Endothelial cell (in vitro differentiated cells): ENCODE data around the gene ARHGAP24. TPM values are rescaled to one million over a fixed set of nuclear protein-coding genes. Genes with fewer than 3 reads are reported as not detected.

Source experiments
- DNase-seq: peaks from one replicate; pipeline ENCODE4 v3.0.0; 2021; ENCODE audit warnings: low spot score
- H3K27ac Mint-ChIP-seq: one replicate; pipeline ENCODE4 v1.8.0; 2021; ENCODE audit warnings: mixed read lengths, inconsistent platforms; ENCODE audit not compliant: unreplicated experiment
- H3K27me3 Mint-ChIP-seq: one replicate; pipeline ENCODE4 v1.8.0; 2021; ENCODE audit warnings: mild to moderate bottlenecking, moderate library complexity, mixed read lengths, inconsistent platforms; ENCODE audit not compliant: unreplicated experiment
- H3K36me3 Mint-ChIP-seq: one replicate; pipeline ENCODE4 v1.8.0; 2021; ENCODE audit warnings: mild to moderate bottlenecking, low read depth, mixed read lengths, inconsistent platforms; ENCODE audit not compliant: unreplicated experiment
- H3K4me1 Mint-ChIP-seq: one replicate; pipeline ENCODE4 v1.8.0; 2021; ENCODE audit warnings: mild to moderate bottlenecking, mixed read lengths, inconsistent platforms; ENCODE audit not compliant: unreplicated experiment
- H3K4me3 Mint-ChIP-seq: one replicate; pipeline ENCODE4 v1.8.0; 2021; ENCODE audit warnings: mild to moderate bottlenecking, mixed read lengths, inconsistent platforms; ENCODE audit not compliant: unreplicated experiment
- H3K9me3 Mint-ChIP-seq: one replicate; pipeline ENCODE4 v1.8.0; 2021; ENCODE audit warnings: mixed read lengths, inconsistent platforms; ENCODE audit not compliant: unreplicated experiment
- CTCF ChIP-seq: fragments of 200-600 bp; sonication (generic); IDR thresholded peaks from one replicate; pipeline ENCODE4 v1.5.0; 2021; ENCODE audit warnings: antibody characterized with exemption; ENCODE audit not compliant: unreplicated experiment
- total RNA-seq: library from RNA; stranded (reverse); fragmentation: NEBNext Ultra II Directional; extraction: Animal tissue kit (Norgen Biotek cat#: 25700); gene quantifications from one replicate; pipeline ENCODE4 v1.2.1, GENCODE V29; 2021; ENCODE audit not compliant: unreplicated experiment

ARHGAP24 gene
- total RNA-seq, 1 donor from 2014 or later = 5.0 TPM

DNA sequence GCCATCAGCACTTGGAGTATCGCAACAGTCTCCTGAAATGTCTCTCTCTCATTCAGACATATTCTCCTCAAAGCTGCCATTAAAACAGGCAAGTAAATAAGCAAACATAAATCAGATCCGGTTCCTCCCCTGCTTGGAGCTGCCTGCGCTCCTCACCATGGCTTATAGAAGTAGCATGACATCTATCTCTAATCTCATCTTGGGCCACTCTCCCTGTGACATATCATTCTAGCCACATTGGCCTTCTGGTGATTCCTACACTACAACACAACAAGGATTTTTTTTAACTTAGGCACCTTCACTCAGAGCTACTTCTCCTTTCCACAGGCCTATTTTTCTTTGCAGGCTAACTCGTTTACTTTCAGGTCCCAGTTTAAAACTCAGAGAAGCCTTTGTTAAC, 387.9 kb downstream of the ARHGAP24 start:
- H3K27ac Mint-ChIP-seq = no peak overlapping the region
- H3K36me3 Mint-ChIP-seq = no peaks in the 10 kb centered on the region

DNA sequence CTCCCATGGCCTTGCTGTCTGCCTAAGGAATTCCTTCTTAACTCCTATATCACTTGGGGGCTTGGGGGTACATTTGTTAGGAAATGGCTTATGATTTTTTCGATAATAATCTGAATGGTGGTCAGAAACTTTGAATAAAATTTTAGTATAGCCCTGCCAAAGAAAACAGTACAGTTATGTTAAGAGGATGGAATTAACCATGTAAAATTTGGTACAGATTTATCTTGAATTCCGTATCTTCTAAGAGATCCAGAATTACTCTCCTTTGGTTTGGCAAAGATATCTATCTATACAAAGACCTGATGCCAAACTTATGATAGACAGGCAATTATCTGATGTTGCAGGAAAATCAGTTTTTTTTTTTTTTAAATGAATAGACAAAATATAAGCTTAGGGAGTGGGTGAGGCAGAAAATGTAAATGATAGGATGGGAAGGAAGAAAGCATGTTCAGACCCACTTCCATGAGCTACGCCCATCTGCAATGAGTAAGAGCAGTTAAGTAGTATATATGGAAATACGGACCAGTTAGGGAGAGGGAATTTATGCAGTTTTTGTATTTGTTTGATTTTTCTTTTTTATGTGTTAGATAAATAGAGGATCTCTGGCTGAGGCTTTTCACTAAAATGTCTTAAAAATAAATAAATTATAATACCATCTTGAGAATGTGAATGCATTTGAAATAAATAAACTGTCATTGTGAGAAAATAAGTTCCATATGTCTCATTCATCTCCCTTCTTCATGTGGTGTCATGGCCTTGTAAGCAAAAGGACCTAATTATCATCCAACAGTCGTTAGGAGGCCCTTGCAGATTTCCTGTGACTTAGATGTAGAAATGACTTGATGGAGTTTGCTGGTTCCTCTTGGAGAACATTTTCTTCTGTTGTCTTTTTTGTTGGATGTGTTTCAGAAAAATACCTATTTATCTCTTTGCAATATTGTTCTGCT, 389.6 kb downstream of the ARHGAP24 start:
- Mint-ChIP-seq H3K27me3 (no peaks in the 10 kb centered on the region), H3K9me3 (no peaks in the 10 kb centered on the region), H3K36me3 (no peaks in the 10 kb centered on the region), H3K27ac (no peak overlapping the region), H3K4me3 (no peak overlapping the region), H3K4me1 (peaks cover 13% of the 10 kb centered on the region)
- TF ChIP-seq CTCF = no peak
- no peak for DNase-seq

More for the DNA sequence above, 387.9 kb downstream of the ARHGAP24 start:
- TF ChIP-seq CTCF = no peak
- Mint-ChIP-seq H3K4me3 (no peak overlapping the region), H3K4me1 (peaks cover 7% of the 10 kb centered on the region), H3K27me3 (no peaks in the 10 kb centered on the region), H3K9me3 (no peaks in the 10 kb centered on the region)
- no peak for DNase-seq

DNA sequence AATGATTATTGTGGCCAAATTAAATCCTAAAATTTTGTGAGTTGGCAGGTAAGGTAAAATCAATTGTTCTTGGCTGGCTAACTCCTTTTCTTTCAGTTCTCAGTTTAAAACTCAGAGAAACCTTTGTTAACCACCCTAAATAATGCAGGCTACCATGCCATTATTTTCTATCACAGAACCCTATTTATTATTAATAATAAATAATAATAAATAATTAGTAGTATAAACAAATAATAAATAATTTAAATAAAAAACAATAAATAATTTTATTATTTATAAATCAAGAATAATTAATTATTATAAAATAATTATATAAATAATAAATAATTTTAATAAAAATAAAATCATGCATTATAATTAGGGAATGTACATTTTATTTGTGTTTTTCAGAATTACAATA, 390.3 kb downstream of the ARHGAP24 start:
- H3K27ac Mint-ChIP-seq = no peak overlapping the region
- DNase-seq = no peak
- H3K36me3 Mint-ChIP-seq = no peaks in the 10 kb centered on the region
- no peak overlapping the region for H3K4me3 Mint-ChIP-seq
- no peaks in the 10 kb centered on the region for H3K9me3 Mint-ChIP-seq
- no peaks in the 10 kb centered on the region for H3K27me3 Mint-ChIP-seq
- H3K4me1 Mint-ChIP-seq = peaks cover 13% of the 10 kb centered on the region
- no peak for TF ChIP-seq CTCF

- Mint-ChIP-seq H3K27me3 (no peaks in the 10 kb centered on the region), H3K4me3 (no peak overlapping the region), H3K9me3 (no peaks in the 10 kb centered on the region), H3K36me3 (no peaks in the 10 kb centered on the region), H3K4me1 (peaks cover 13% of the 10 kb centered on the region), H3K27ac (no peak overlapping the region)
- no peak for TF ChIP-seq CTCF
- no peak for DNase-seq
Observed at GRCh38 chr4:85866508-85866907, 391.6 kb downstream of the ARHGAP24 start.

DNA sequence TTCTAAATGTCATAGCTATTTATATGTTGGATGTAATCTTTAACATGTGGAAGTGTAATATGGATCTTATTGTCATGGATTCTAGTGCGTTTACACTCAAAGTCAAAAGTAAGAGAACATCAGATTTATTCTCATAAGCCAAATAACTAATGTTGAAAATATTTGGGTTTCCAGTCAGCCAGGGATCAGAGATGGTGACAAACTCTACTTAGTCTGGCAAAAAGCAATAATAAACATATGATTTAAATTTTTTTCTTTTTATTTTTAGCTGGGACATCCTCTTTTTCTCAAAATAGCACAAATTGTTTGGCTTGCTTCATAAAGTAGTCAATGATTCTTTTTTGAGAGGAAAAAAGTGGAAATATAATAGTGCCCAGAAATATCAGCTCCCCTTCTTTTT, 392.3 kb downstream of the ARHGAP24 start:
- Mint-ChIP-seq H3K9me3 (no peaks in the 10 kb centered on the region), H3K4me1 (peaks cover 13% of the 10 kb centered on the region), H3K36me3 (no peaks in the 10 kb centered on the region), H3K27me3 (no peaks in the 10 kb centered on the region), H3K27ac (no peak overlapping the region), H3K4me3 (no peak overlapping the region)
- no peak for DNase-seq
- no peak for TF ChIP-seq CTCF
